Stimulated activated CD8-positive, alpha-beta memory T cell treated with anti-CD3 and anti-CD28 coated beads, Interleukin-15, amount 100 ng/mL, for 24 hours (primary cell): ENCODE results near the gene CACNA2D2.

Experiments used
- DNase-seq: peaks from one replicate; pipeline ENCODE4 v3.0.0-alpha.2; 2020; ENCODE audit warnings: low read depth

CACNA2D2 gene

GRCh38 chr3:50459785-50460184, 43.6 kb downstream of the CACNA2D2 start:
- DNase-seq = no peak

- DNase-seq = no peak
Measured at GRCh38 chr3:50457988-50458387, 45.4 kb downstream of the CACNA2D2 start.

GRCh38 chr3:50455161-50456018, 48.0 kb downstream of the CACNA2D2 start:
- no peak for DNase-seq

GRCh38 chr3:50454481-50455070, 48.9 kb downstream of the CACNA2D2 start:
- no peak for DNase-seq

GRCh38 chr3:50453907-50454306, 49.5 kb downstream of the CACNA2D2 start:
- DNase-seq = no peak

GRCh38 chr3:50450209-50450921, 53.1 kb downstream of the CACNA2D2 start:
- peak; percentile 22 for DNase-seq

GRCh38 chr3:50448752-50449539, 54.5 kb downstream of the CACNA2D2 start:
- no peak for DNase-seq

- no peak for DNase-seq
Measured at GRCh38 chr3:50447290-50447840, 56.1 kb downstream of the CACNA2D2 start.

GRCh38 chr3:50445919-50446318, 57.5 kb downstream of the CACNA2D2 start:
- no peak for DNase-seq

- DNase-seq = no peak
Measured at GRCh38 chr3:50444782-50445181, 58.7 kb downstream of the CACNA2D2 start.

GRCh38 chr3:50444213-50444612, 59.2 kb downstream of the CACNA2D2 start:
- DNase-seq = no peak

GRCh38 chr3:50442945-50443579, 60.4 kb downstream of the CACNA2D2 start:
- no peak for DNase-seq

GRCh38 chr3:50441424-50442217, 61.8 kb downstream of the CACNA2D2 start:
- DNase-seq = no peak

- DNase-seq = peak; percentile 66
Measured at GRCh38 chr3:50436114-50436674, 67.2 kb downstream of the CACNA2D2 start.

GRCh38 chr3:50435371-50436113, 67.9 kb downstream of the CACNA2D2 start:
- no peak for DNase-seq

- DNase-seq = no peak
Measured at GRCh38 chr3:50433954-50434353, 69.5 kb downstream of the CACNA2D2 start.

- no peak for DNase-seq
Measured at GRCh38 chr3:50430950-50431435, 72.4 kb downstream of the CACNA2D2 start.

- DNase-seq = no peak
Measured at GRCh38 chr3:50430191-50430590, 73.2 kb downstream of the CACNA2D2 start.

GRCh38 chr3:50428007-50428633, 75.3 kb downstream of the CACNA2D2 start:
- no peak for DNase-seq
